ENCODE results near the gene SHC2. TPM values are rescaled to one million over a fixed set of nuclear protein-coding genes. Genes with fewer than 3 reads are reported as not detected.
"Not testable (repeated sequence)": the region's sequence is repeated elsewhere in the genome, so short reads cannot be mapped to it uniquely, and the experiment has no call there.

Gene SHC2
- total RNA-seq, 1 donor from 2014 or later, result 35.4 TPM

GRCh38 chr19:428149-428548, 32.7 kb downstream of the SHC2 start:
- Mint-ChIP-seq H3K4me1 (ENCODE audit: unreplicated experiment) (no peaks in the 10 kb centered on the region), H3K4me3 (no peak overlapping the region), H3K27ac (no peak overlapping the region), H3K36me3 (peaks cover 18% of the 10 kb centered on the region), H3K27me3 (no peaks in the 10 kb centered on the region), H3K9me3 (no peaks in the 10 kb centered on the region)
- no peak for DNase-seq (ENCODE audit: extremely low spot score, unreplicated experiment)
- no peak for TF ChIP-seq CTCF (conservative IDR thresholded peaks at IDR 0.05)

- H3K27ac Mint-ChIP-seq; H3K9me3 Mint-ChIP-seq; H3K4me3 Mint-ChIP-seq; DNase-seq (ENCODE audit: extremely low spot score, unreplicated experiment); H3K27me3 Mint-ChIP-seq; H3K4me1 Mint-ChIP-seq (ENCODE audit: unreplicated experiment): not testable (repeated sequence)
- peaks cover 18% of the 10 kb centered on the region for H3K36me3 Mint-ChIP-seq
Observed at GRCh38 chr19:427675-428074, 33.2 kb downstream of the SHC2 start.

GRCh38 chr19:426725-427445, 33.9 kb downstream of the SHC2 start:
- DNase-seq (ENCODE audit: extremely low spot score, unreplicated experiment), result no peak
- TF ChIP-seq CTCF (conservative IDR thresholded peaks at IDR 0.05), result no peak
- Mint-ChIP-seq H3K36me3 (peaks cover 18% of the 10 kb centered on the region), H3K4me3 (no peak overlapping the region), H3K27ac (no peak overlapping the region), H3K4me1 (ENCODE audit: unreplicated experiment) (no peaks in the 10 kb centered on the region), H3K9me3 (no peaks in the 10 kb centered on the region), H3K27me3 (no peaks in the 10 kb centered on the region)

GRCh38 chr19:425056-425455, 35.8 kb downstream of the SHC2 start:
- Mint-ChIP-seq H3K27me3 (no peaks in the 10 kb centered on the region), H3K27ac (no peak overlapping the region), H3K4me3 (no peak overlapping the region), H3K4me1 (ENCODE audit: unreplicated experiment) (no peaks in the 10 kb centered on the region), H3K36me3 (peaks cover 17% of the 10 kb centered on the region), H3K9me3 (no peaks in the 10 kb centered on the region)
- DNase-seq (ENCODE audit: extremely low spot score, unreplicated experiment), result no peak
- no peak for TF ChIP-seq CTCF (conservative IDR thresholded peaks at IDR 0.05)

GRCh38 chr19:424546-424945, 36.3 kb downstream of the SHC2 start:
- H3K9me3 Mint-ChIP-seq, result no peaks in the 10 kb centered on the region
- no peaks in the 10 kb centered on the region for H3K4me1 Mint-ChIP-seq (ENCODE audit: unreplicated experiment)
- H3K36me3 Mint-ChIP-seq, result peaks cover 16% of the 10 kb centered on the region
- no peak for TF ChIP-seq CTCF (conservative IDR thresholded peaks at IDR 0.05)
- H3K27ac Mint-ChIP-seq, result no peak overlapping the region
- DNase-seq (ENCODE audit: extremely low spot score, unreplicated experiment), result no peak
- no peaks in the 10 kb centered on the region for H3K27me3 Mint-ChIP-seq
- no peak overlapping the region for H3K4me3 Mint-ChIP-seq

GRCh38 chr19:423691-424466, 37.0 kb downstream of the SHC2 start:
- H3K27ac Mint-ChIP-seq, result no peak overlapping the region
- H3K36me3 Mint-ChIP-seq, result peaks cover 11% of the 10 kb centered on the region
- TF ChIP-seq CTCF (conservative IDR thresholded peaks at IDR 0.05), result no peak
- H3K9me3 Mint-ChIP-seq, result no peaks in the 10 kb centered on the region
- no peak overlapping the region for H3K4me3 Mint-ChIP-seq
- H3K4me1 Mint-ChIP-seq (ENCODE audit: unreplicated experiment), result no peaks in the 10 kb centered on the region
- no peaks in the 10 kb centered on the region for H3K27me3 Mint-ChIP-seq
- no peak for DNase-seq (ENCODE audit: extremely low spot score, unreplicated experiment)

- H3K4me3 Mint-ChIP-seq; H3K27me3 Mint-ChIP-seq; H3K27ac Mint-ChIP-seq; H3K4me1 Mint-ChIP-seq (ENCODE audit: unreplicated experiment); DNase-seq (ENCODE audit: extremely low spot score, unreplicated experiment); H3K36me3 Mint-ChIP-seq; H3K9me3 Mint-ChIP-seq: not testable (repeated sequence)
Observed at GRCh38 chr19:422917-423226, 38.0 kb downstream of the SHC2 start.

All from type B pancreatic cell (in vitro differentiated cells).